HG03280 (cell line): ENCODE data around the gene ATP6V1G2.
"Not testable (repeated sequence)": the region's sequence is repeated elsewhere in the genome, so short reads cannot be mapped to it uniquely, and the experiment has no call there.

Source experiments
- ATAC-seq: cut with Tn5 transposase; IDR thresholded peaks from one replicate; pipeline ENCODE4 v1.9.1; 2021; ENCODE audit warnings: mild to moderate bottlenecking, moderate library complexity; ENCODE audit not compliant: unreplicated experiment

Gene ATP6V1G2

DNA sequence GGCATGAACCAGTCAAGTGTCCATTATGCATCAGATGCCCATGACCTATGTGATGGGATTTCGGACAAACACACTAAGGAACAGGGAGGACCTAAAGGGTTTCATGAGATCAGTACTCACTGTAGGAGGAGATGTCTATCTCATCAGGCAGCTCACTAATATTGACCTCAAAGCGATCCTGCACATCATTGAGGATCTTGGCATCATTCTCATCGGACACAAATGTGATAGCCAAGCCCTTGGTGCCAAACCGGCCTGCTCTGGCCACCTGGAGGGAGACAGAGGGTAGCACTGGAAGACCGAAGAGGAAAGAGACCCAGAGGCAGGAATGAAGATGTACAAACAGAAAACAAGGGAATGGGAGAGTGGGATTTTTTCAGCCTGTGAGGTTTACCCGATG is 15.7 kb downstream of the ATP6V1G2 start:
- no peak for ATAC-seq

- ATAC-seq, result no peak
Observed at GRCh38 chr6:31529329-31530150, 16.9 kb downstream of the ATP6V1G2 start.

GRCh38 chr6:31528821-31529328 is 17.5 kb downstream of the ATP6V1G2 start, which contains the start of gene MCCD1:
TSS of gene MCCD1 (plus strand) at chr6:31528962. CDS start at chr6:31529015, 53 bp downstream.
- no peak for ATAC-seq

DNA sequence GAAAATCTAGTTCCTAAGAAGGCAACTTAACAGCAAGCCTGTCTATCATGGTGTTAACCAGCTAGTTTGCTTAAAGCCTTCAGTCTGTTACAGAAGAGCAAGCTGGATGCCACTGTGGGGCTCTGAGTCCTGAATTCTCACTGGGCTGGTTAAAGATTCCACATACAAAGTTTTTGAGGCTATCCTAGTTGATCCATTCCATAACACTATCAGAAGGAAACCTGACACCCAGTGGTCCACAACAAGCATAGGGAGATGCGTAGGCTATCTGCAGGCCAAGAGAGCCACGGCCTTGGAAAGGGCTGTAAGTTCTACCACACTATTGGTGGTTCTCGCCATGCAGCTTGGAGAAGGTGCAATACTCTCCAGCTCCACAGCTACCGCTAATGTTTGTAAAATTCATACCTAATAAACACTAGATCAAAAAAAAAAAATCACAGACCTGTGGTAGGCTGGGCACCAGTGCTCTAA is 18.1 kb downstream of the ATP6V1G2 start:
- no peak for ATAC-seq

DNA sequence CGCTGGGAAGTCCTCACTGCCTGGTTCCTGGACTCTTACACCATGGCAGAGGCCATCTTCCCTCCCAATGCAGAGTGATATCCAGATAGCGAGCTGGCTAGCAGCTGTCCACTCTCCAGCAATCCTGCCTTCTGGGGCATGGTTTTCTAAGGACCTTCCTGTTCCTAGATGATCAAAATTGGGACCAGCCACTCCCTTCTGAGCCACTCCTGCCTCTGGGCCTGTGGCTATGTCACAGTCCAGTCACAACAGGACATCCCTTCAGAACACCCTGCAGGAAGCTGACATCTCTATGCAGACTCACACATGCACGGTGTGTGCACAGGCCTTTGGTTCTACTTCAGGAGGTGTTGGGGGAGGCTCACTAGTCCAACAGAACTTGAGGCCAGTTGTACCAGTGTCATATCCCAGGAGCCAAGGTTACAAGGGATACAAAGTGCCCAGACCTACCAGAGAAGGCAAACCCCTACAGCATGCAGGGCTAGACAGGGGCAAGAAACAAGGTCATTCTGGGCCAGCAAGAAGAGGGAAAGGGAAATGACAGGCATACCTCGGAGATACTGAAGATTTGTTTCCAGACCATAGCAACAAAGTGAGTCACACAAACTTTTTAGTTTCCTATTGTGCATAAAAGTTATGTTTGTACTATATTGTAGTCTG is 20.3 kb downstream of the ATP6V1G2 start:
- no peak for ATAC-seq

- ATAC-seq, result no peak
Observed at GRCh38 chr6:31525553-31525931, 20.9 kb downstream of the ATP6V1G2 start.

GRCh38 chr6:31521835-31522234 is 24.6 kb downstream of the ATP6V1G2 start:
- no peak for ATAC-seq

DNA sequence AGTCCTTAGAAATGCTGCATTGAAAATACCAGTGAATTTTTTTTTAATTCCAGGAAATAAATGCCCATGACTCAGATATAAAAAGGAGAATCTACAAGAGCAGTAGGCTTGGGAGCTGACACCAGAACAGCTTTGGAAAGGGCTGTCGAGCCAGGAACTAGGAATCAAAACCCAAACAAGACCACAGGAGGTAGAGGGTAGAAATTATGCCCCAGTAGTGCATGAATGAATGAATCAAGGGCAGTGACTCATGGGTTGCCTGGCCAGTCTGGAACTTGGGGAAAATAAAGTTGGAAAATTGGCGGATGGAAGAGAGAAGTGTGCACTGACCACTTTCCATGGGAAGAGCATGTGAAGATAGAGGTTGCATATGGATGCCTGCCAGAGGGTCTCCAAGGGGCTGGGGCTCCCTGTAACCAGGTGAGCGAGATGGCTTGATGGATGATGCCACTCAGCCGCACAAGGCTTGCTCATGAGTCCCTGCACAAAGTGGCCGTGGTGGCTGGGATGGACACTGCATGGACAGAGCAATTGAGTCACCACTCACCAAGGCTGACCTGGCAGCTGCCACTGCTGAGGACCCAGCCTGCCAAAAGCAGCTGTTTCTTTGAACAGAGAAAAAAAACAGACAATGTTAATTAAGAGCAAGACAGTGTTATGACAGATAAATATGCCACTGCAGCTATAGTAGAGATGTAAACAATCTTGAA is 32.8 kb downstream of the ATP6V1G2 start:
- ATAC-seq, result no peak

- no peak for ATAC-seq
Observed at GRCh38 chr6:31510007-31510406, 36.4 kb downstream of the ATP6V1G2 start.

DNA sequence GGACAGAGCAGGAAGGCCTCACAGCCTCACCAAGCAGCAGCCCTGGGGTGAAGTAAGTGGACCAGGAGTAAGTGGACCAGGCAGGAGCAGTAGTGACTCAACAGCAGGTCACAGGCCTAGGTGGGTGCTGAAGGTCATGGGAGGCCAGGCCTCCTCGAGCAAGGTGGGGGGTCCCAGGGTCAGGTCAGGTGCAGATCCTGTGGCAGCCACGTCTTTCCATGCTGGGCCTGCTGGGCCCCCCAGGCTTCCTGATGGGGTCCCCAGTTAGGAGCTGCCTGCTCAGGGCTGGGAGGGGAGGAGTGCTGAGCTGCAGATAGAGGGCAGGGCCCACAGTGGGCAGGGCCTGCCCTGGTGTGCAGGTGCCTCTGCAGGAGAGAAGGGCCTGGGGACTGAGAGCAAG is 37.4 kb downstream of the ATP6V1G2 start:
- ATAC-seq, result not testable (repeated sequence)

DNA sequence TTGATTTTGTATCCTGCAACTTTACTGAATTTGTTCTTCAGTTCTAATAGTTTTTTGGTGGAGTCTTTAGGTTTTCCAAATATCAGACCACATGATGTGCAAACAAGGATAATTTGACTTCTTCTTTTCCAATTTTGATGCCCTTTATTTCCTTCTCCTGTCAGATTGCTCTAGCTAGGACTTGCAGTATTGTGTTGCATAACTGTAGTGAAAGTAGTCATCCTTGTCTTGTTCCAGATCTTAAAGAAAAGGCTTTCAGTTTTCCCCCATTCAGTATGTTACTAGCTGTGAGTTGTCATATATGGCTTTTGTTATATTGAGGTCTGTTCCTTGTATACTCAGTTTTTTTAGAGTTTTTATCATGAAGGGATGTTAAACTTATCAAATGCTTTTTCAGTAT is 43.8 kb downstream of the ATP6V1G2 start:
- no peak for ATAC-seq

- not testable (repeated sequence) for ATAC-seq
Observed at GRCh38 chr6:31499648-31500047, 46.8 kb downstream of the ATP6V1G2 start.

DNA sequence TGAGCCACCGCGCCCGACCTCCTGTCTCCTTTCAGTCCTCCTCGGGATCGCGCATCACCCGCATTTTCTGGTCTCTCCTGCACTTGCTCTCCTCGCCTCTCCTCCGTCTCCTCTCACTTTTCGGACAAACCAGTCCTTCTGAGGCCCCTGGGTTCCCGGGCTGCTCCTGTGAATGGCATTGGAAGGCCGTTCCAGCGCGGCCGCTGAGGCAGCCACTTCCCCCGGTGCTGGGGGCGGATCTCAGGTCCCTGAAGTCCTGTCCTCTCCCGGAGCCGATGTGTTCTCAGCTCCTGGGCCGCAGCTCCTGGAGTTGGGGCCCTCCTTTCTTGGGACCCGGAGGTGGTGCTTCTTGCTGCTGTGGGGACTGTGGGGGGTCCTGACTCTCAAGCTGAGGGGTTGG is 47.7 kb downstream of the ATP6V1G2 start:
- no peak for ATAC-seq

GRCh38 chr6:31497531-31498476 is 48.6 kb downstream of the ATP6V1G2 start, which contains the start of gene MICB:
TSS of gene MICB (plus strand) at chr6:31498145. CDS start at chr6:31498194, 49 bp downstream.
- ATAC-seq, result peak; percentile 55

GRCh38 chr6:31496826-31497225 is 49.6 kb downstream of the ATP6V1G2 start:
- ATAC-seq, result not testable (repeated sequence)

GRCh38 chr6:31495580-31495979 is 50.8 kb downstream of the ATP6V1G2 start:
- ATAC-seq, result no peak
